ENCODE data around the gene NT5C1A.

NT5C1A gene

GRCh38 chr1:39690225-39690624 is 18.3 kb upstream of the NT5C1A start:
- no peak for DNase-seq (ENCODE audit: low read depth in 2 of 2, low spot score in 1 of 2)

GRCh38 chr1:39689635-39690034 is 17.7 kb upstream of the NT5C1A start:
- no peak for DNase-seq (ENCODE audit: low read depth in 2 of 2, low spot score in 1 of 2)

- DNase-seq (ENCODE audit: low read depth in 2 of 2, low spot score in 1 of 2): no peak
These were observed 17.3 kb upstream of the NT5C1A start for GRCh38 chr1:39689214-39689613.

GRCh38 chr1:39688706-39689105 is 16.8 kb upstream of the NT5C1A start:
- no peak for DNase-seq (ENCODE audit: low read depth in 2 of 2, low spot score in 1 of 2)

GRCh38 chr1:39687243-39687642 is 15.3 kb upstream of the NT5C1A start:
- DNase-seq (ENCODE audit: low read depth in 2 of 2, low spot score in 1 of 2): no peak

GRCh38 chr1:39685071-39685470 is 13.2 kb upstream of the NT5C1A start:
- no peak for DNase-seq (ENCODE audit: low read depth in 2 of 2, low spot score in 1 of 2)

- DNase-seq (ENCODE audit: low read depth in 2 of 2, low spot score in 1 of 2): no peak
These were observed 12.4 kb upstream of the NT5C1A start for GRCh38 chr1:39684313-39684664.

GRCh38 chr1:39683591-39684312 is 11.8 kb upstream of the NT5C1A start:
- no peak for DNase-seq (ENCODE audit: low read depth in 2 of 2, low spot score in 1 of 2)

GRCh38 chr1:39681999-39682398 is 10.1 kb upstream of the NT5C1A start:
- no peak for DNase-seq (ENCODE audit: low read depth in 2 of 2, low spot score in 1 of 2)

- DNase-seq (ENCODE audit: low read depth in 2 of 2, low spot score in 1 of 2): no peak
These were observed 9.4 kb upstream of the NT5C1A start for GRCh38 chr1:39681294-39681693.

GRCh38 chr1:39680751-39681150 is 8.8 kb upstream of the NT5C1A start:
- DNase-seq (ENCODE audit: low read depth in 2 of 2, low spot score in 1 of 2): no peak

GRCh38 chr1:39679821-39680220 is 7.9 kb upstream of the NT5C1A start:
- DNase-seq (ENCODE audit: low read depth in 2 of 2, low spot score in 1 of 2): no peak

GRCh38 chr1:39678889-39679288 is 7.0 kb upstream of the NT5C1A start:
- DNase-seq (ENCODE audit: low read depth in 2 of 2, low spot score in 1 of 2): no peak

- DNase-seq (ENCODE audit: low read depth in 2 of 2, low spot score in 1 of 2): no peak
These were observed 5.7 kb upstream of the NT5C1A start for GRCh38 chr1:39677645-39678044.

GRCh38 chr1:39676948-39677548 is 5.1 kb upstream of the NT5C1A start:
- DNase-seq (ENCODE audit: low read depth in 2 of 2, low spot score in 1 of 2): no peak

GRCh38 chr1:39675220-39675619 is 3.3 kb upstream of the NT5C1A start:
- no peak for DNase-seq (ENCODE audit: low read depth in 2 of 2, low spot score in 1 of 2)

- no peak for DNase-seq (ENCODE audit: low read depth in 2 of 2, low spot score in 1 of 2)
These were observed 1.3 kb upstream of the NT5C1A start for GRCh38 chr1:39673215-39673614.

- DNase-seq (ENCODE audit: low read depth in 2 of 2, low spot score in 1 of 2): no peak
These were observed 642 bp upstream of the NT5C1A start for GRCh38 chr1:39672551-39672947.

GRCh38 chr1:39671433-39671792 is 494 bp downstream of the NT5C1A start:
- no peak for DNase-seq (ENCODE audit: low read depth in 2 of 2, low spot score in 1 of 2)

- DNase-seq (ENCODE audit: low read depth in 2 of 2, low spot score in 1 of 2): no peak
These were observed 1.2 kb downstream of the NT5C1A start for GRCh38 chr1:39670689-39671088.

- DNase-seq (ENCODE audit: low read depth in 2 of 2, low spot score in 1 of 2): no peak
These were observed 3.0 kb downstream of the NT5C1A start for GRCh38 chr1:39668894-39669293.

GRCh38 chr1:39668111-39668510 is 3.8 kb downstream of the NT5C1A start:
- no peak for DNase-seq (ENCODE audit: low read depth in 2 of 2, low spot score in 1 of 2)

GRCh38 chr1:39666772-39667171 is 5.1 kb downstream of the NT5C1A start:
- DNase-seq (ENCODE audit: low read depth in 2 of 2, low spot score in 1 of 2): no peak

All from stimulated activated CD8-positive, alpha-beta memory T cell treated with anti-CD3 and anti-CD28 coated beads, Interleukin-4, amount 100 ng/mL, for 1 hour (primary cell).